Measurements from ENCODE around the gene DNAJB1. TPM values are rescaled to one million over a fixed set of nuclear protein-coding genes. Genes with fewer than 3 reads are reported as not detected.
A peak's percentile ranks its signal among the peaks of the same experiment; 100 is the strongest.

The DNAJB1 gene
- total and polyA plus RNA-seq, 2 of the 13 experiments (the other 11 are each of a cell fraction or from before 2014, with no cell fraction given) = 87.5 to 97.3 TPM

DNA sequence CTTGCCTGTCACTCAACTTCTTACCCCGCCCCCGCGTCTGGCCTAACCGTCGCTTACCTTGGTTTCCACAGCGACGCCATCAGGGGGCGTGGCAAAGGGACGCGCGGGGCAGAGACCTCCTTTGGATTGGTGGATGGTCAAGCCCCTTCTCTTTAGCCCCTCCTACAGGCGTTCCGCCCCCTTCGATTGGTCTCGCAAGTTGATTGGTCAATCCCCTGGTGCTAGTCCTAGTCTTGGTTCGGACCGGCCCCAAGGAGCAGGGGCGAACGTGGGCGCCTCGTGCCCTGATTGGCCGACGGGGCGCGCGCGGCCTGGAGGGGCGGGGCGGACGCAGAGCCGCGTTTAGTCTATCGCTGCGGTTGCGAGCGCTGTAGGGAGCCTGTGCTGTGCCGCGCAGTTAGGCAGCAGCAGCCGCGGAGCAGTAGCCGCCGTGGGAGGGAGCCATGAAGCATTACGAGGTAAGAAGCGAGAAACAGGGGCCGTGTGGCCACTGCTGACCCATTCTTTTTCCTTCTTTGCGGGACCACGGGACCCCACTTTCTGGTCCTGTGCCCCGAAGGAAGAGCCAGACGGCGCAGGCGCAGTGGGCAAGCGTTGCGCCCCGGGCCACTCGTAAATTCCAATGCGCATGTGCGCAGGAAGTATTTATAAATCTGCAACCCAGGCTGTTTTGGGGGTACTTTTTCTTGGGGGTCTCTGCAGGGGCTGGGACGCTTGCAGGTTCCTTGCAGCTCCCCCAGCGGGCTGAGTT is 11.2 kb upstream of the DNAJB1 start, which contains the start of gene TECR (continued):
- TF ChIP-seq, protein P1, sequence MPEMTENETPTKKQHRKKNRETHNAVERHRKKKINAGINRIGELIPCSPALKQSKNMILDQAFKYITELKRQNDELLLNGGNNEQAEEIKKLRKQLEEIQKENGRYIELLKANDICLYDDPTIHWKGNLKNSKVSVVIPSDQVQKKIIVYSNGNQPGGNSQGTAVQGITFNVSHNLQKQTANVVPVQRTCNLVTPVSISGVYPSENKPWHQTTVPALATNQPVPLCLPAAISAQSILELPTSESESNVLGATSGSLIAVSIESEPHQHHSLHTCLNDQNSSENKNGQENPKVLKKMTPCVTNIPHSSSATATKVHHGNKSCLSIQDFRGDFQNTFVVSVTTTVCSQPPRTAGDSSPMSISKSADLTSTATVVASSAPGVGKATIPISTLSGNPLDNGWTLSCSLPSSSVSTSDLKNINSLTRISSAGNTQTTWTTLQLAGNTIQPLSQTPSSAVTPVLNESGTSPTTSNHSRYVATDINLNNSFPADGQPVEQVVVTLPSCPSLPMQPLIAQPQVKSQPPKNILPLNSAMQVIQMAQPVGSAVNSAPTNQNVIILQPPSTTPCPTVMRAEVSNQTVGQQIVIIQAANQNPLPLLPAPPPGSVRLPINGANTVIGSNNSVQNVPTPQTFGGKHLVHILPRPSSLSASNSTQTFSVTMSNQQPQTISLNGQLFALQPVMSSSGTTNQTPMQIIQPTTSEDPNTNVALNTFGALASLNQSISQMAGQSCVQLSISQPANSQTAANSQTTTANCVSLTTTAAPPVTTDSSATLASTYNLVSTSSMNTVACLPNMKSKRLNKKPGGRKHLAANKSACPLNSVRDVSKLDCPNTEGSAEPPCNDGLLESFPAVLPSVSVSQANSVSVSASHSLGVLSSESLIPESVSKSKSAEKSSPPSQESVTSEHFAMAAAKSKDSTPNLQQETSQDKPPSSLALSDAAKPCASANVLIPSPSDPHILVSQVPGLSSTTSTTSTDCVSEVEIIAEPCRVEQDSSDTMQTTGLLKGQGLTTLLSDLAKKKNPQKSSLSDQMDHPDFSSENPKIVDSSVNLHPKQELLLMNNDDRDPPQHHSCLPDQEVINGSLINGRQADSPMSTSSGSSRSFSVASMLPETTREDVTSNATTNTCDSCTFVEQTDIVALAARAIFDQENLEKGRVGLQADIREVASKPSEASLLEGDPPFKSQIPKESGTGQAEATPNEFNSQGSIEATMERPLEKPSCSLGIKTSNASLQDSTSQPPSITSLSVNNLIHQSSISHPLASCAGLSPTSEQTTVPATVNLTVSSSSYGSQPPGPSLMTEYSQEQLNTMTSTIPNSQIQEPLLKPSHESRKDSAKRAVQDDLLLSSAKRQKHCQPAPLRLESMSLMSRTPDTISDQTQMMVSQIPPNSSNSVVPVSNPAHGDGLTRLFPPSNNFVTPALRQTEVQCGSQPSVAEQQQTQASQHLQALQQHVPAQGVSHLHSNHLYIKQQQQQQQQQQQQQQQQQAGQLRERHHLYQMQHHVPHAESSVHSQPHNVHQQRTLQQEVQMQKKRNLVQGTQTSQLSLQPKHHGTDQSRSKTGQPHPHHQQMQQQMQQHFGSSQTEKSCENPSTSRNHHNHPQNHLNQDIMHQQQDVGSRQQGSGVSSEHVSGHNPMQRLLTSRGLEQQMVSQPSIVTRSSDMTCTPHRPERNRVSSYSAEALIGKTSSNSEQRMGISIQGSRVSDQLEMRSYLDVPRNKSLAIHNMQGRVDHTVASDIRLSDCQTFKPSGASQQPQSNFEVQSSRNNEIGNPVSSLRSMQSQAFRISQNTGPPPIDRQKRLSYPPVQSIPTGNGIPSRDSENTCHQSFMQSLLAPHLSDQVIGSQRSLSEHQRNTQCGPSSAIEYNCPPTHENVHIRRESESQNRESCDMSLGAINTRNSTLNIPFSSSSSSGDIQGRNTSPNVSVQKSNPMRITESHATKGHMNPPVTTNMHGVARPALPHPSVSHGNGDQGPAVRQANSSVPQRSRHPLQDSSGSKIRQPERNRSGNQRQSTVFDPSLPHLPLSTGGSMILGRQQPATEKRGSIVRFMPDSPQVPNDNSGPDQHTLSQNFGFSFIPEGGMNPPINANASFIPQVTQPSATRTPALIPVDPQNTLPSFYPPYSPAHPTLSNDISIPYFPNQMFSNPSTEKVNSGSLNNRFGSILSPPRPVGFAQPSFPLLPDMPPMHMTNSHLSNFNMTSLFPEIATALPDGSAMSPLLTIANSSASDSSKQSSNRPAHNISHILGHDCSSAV (CRISPR knock-in tag; IDR thresholded peaks at IDR 0.05; ENCODE audit: borderline replicate concordance) = no peak
- TF ChIP-seq JARID2 (CRISPR knock-in tag; IDR thresholded peaks at IDR 0.05; ENCODE audit: insufficient replicate concordance) = no peak
- TF ChIP-seq HOXA3 (CRISPR knock-in tag; IDR thresholded peaks at IDR 0.05) = no peak; the same call in 1 of the 2 replicates
- no peak for TF ChIP-seq ZNF12 (CRISPR knock-in tag; IDR thresholded peaks at IDR 0.05)
- 0 out of 2 replicates have a peak, but pooled peaks have one; percentile 36 for TF ChIP-seq ZNF672 (CRISPR knock-in tag; IDR thresholded peaks at IDR 0.05)
- TF ChIP-seq RBM39 (IDR thresholded peaks at IDR 0.05; ENCODE audit: low read depth, low read length, poor library complexity, severe bottlenecking) = peak; percentile 28
- TF ChIP-seq, protein P2, sequence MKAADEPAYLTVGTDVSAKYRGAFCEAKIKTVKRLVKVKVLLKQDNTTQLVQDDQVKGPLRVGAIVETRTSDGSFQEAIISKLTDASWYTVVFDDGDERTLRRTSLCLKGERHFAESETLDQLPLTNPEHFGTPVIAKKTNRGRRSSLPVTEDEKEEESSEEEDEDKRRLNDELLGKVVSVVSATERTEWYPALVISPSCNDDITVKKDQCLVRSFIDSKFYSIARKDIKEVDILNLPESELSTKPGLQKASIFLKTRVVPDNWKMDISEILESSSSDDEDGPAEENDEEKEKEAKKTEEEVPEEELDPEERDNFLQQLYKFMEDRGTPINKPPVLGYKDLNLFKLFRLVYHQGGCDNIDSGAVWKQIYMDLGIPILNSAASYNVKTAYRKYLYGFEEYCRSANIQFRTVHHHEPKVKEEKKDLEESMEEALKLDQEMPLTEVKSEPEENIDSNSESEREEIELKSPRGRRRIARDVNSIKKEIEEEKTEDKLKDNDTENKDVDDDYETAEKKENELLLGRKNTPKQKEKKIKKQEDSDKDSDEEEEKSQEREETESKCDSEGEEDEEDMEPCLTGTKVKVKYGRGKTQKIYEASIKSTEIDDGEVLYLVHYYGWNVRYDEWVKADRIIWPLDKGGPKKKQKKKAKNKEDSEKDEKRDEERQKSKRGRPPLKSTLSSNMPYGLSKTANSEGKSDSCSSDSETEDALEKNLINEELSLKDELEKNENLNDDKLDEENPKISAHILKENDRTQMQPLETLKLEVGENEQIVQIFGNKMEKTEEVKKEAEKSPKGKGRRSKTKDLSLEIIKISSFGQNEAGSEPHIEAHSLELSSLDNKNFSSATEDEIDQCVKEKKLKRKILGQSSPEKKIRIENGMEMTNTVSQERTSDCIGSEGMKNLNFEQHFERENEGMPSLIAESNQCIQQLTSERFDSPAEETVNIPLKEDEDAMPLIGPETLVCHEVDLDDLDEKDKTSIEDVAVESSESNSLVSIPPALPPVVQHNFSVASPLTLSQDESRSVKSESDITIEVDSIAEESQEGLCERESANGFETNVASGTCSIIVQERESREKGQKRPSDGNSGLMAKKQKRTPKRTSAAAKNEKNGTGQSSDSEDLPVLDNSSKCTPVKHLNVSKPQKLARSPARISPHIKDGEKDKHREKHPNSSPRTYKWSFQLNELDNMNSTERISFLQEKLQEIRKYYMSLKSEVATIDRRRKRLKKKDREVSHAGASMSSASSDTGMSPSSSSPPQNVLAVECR (CRISPR knock-in tag; IDR thresholded peaks at IDR 0.05; ENCODE audit: borderline replicate concordance) = peak; percentile 96
- TF ChIP-seq PHB2 (IDR thresholded peaks at IDR 0.05; ENCODE audit: partially characterized antibody) = no peak
- TF ChIP-seq, protein P3, sequence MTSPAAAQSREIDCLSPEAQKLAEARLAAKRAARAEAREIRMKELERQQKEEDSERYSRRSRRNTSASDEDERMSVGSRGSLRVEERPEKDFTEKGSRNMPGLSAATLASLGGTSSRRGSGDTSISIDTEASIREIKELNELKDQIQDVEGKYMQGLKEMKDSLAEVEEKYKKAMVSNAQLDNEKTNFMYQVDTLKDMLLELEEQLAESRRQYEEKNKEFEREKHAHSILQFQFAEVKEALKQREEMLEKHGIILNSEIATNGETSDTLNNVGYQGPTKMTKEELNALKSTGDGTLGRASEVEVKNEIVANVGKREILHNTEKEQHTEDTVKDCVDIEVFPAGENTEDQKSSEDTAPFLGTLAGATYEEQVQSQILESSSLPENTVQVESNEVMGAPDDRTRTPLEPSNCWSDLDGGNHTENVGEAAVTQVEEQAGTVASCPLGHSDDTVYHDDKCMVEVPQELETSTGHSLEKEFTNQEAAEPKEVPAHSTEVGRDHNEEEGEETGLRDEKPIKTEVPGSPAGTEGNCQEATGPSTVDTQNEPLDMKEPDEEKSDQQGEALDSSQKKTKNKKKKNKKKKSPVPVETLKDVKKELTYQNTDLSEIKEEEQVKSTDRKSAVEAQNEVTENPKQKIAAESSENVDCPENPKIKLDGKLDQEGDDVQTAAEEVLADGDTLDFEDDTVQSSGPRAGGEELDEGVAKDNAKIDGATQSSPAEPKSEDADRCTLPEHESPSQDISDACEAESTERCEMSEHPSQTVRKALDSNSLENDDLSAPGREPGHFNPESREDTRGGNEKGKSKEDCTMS (CRISPR knock-in tag; conservative IDR thresholded peaks at IDR 0.05) = no peak
- TF ChIP-seq PHF21A (CRISPR knock-in tag; IDR thresholded peaks at IDR 0.05) = peak; percentile 90
- TF ChIP-seq ZFP36L2 (CRISPR knock-in tag; IDR thresholded peaks at IDR 0.05) = no peak
- TF ChIP-seq JDP2 (CRISPR knock-in tag; IDR thresholded peaks at IDR 0.05; ENCODE audit: borderline replicate concordance) = no peak
- no peak for TF ChIP-seq CHD4 (IDR thresholded peaks at IDR 0.05; ENCODE audit: borderline replicate concordance, low read length)
